DND-41 (cell line): ENCODE measurements around the gene PDZRN3.

Source experiments
- EZH2 ChIP-seq: IDR thresholded peaks from 3 replicates; pipeline ENCODE4 v1.6.1; 2012; ENCODE audit warnings: borderline replicate concordance, low read depth, mild to moderate bottlenecking, moderate library complexity, low read length, inconsistent platforms; ENCODE audit not compliant: severe bottlenecking
- TF ChIP-seq, protein P1 (sequence below): IDR thresholded peaks from 2 replicates; pipeline ENCODE4 v1.5.1; 2012; ENCODE audit warnings: borderline replicate concordance, low read length, moderate library complexity, mild to moderate bottlenecking; ENCODE audit not compliant: poor library complexity, severe bottlenecking; ENCODE audit errors: extremely low read depth

DNA sequence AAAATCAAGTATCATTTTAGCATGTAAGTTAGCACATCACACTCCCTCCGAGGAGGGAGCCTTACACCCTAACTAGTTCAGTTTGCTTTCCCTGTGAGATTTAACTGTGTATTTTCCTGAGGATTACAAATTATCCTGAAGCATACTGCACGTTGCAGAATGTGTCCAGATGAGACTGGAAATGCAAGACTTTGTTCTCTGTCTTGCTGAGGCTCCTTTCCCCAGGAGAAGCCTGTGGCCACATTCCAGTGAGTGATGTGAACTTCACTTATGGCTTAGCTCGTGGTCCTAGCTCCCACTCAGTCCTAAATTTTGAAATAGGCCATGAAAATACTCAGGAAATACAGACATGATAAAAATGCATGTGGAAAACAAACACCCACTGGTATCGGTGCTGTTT, 23.7 kb downstream of the PDZRN3 start:
- TF ChIP-seq EZH2: no peak
- TF ChIP-seq, protein P1, sequence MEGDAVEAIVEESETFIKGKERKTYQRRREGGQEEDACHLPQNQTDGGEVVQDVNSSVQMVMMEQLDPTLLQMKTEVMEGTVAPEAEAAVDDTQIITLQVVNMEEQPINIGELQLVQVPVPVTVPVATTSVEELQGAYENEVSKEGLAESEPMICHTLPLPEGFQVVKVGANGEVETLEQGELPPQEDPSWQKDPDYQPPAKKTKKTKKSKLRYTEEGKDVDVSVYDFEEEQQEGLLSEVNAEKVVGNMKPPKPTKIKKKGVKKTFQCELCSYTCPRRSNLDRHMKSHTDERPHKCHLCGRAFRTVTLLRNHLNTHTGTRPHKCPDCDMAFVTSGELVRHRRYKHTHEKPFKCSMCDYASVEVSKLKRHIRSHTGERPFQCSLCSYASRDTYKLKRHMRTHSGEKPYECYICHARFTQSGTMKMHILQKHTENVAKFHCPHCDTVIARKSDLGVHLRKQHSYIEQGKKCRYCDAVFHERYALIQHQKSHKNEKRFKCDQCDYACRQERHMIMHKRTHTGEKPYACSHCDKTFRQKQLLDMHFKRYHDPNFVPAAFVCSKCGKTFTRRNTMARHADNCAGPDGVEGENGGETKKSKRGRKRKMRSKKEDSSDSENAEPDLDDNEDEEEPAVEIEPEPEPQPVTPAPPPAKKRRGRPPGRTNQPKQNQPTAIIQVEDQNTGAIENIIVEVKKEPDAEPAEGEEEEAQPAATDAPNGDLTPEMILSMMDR: no peak
